ENCODE data around the gene CHST9.

CHST9 gene

DNA sequence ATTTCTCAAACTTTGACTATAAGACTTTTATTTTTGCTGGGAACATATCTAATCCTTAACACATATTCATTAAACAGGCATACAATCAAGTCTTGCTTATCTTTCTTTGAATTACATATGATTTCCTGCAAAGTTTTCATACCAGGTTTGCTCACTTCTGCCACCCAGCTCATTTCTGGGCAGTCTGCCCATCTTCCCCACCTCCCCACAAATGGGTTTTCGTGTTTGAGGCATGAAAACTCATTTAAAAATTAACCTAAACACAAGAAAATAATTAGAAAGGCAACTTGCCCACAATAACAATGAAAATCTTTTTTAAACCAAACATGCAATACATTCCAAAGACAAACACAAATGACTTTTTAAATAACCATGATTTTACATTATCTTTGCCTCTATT is 3.4 kb downstream of the CHST9 start:
- no peak overlapping the region for H2AFZ ChIP-seq (ENCODE audit: low read depth, low read length)
- no peak overlapping the region for H3K9ac ChIP-seq (ENCODE audit: low read length)
- H3K27me3 ChIP-seq (ENCODE audit: low read depth, low read length) = no peaks in the 10 kb centered on the region

GRCh38 chr18:27178424-27178823 is 6.7 kb downstream of the CHST9 start:
- Histone ChIP-seq H3K4me1 (ENCODE audit: low read length) (no peaks in the 10 kb centered on the region), H3K4me2 (ENCODE audit: low read length) (no peak overlapping the region), H4K20me1 (ENCODE audit: insufficient read depth, low read length) (no peaks in the 10 kb centered on the region), H3K4me3 (ENCODE audit: low read length) (no peak overlapping the region), H3K27ac (ENCODE audit: low read length) (no peak overlapping the region), H3K9ac (ENCODE audit: low read length) (no peak overlapping the region), H3K36me3 (replicated peaks; ENCODE audit: low read depth, low read length) (no peaks in the 10 kb centered on the region), H3K27me3 (ENCODE audit: low read depth, low read length) (no peaks in the 10 kb centered on the region), H3K79me2 (ENCODE audit: low read length) (no peaks in the 10 kb centered on the region), H2AFZ (ENCODE audit: low read depth, low read length) (no peak overlapping the region), H3K9me3 (ENCODE audit: insufficient read depth, low read length) (no peaks in the 10 kb centered on the region)
- no peak for TF ChIP-seq EZH2phosphoT487 (IDR thresholded peaks at IDR 0.05; ENCODE audit: low read depth)
- TF ChIP-seq, protein P1, sequence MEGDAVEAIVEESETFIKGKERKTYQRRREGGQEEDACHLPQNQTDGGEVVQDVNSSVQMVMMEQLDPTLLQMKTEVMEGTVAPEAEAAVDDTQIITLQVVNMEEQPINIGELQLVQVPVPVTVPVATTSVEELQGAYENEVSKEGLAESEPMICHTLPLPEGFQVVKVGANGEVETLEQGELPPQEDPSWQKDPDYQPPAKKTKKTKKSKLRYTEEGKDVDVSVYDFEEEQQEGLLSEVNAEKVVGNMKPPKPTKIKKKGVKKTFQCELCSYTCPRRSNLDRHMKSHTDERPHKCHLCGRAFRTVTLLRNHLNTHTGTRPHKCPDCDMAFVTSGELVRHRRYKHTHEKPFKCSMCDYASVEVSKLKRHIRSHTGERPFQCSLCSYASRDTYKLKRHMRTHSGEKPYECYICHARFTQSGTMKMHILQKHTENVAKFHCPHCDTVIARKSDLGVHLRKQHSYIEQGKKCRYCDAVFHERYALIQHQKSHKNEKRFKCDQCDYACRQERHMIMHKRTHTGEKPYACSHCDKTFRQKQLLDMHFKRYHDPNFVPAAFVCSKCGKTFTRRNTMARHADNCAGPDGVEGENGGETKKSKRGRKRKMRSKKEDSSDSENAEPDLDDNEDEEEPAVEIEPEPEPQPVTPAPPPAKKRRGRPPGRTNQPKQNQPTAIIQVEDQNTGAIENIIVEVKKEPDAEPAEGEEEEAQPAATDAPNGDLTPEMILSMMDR (IDR thresholded peaks at IDR 0.05; ENCODE audit: low read depth, low read length) = no peak

More for the DNA sequence above, 3.4 kb downstream of the CHST9 start:
- Histone ChIP-seq H3K27ac (ENCODE audit: low read length) (no peak overlapping the region), H3K9me3 (ENCODE audit: insufficient read depth, low read length) (no peaks in the 10 kb centered on the region), H3K4me3 (ENCODE audit: low read length) (no peak overlapping the region), H4K20me1 (ENCODE audit: insufficient read depth, low read length) (no peaks in the 10 kb centered on the region), H3K4me1 (ENCODE audit: low read length) (no peaks in the 10 kb centered on the region), H3K79me2 (ENCODE audit: low read length) (no peaks in the 10 kb centered on the region), H3K4me2 (ENCODE audit: low read length) (no peak overlapping the region), H3K36me3 (replicated peaks; ENCODE audit: low read depth, low read length) (no peaks in the 10 kb centered on the region)
- TF ChIP-seq, protein P1 (IDR thresholded peaks at IDR 0.05; ENCODE audit: low read depth, low read length) = no peak
- no peak for TF ChIP-seq EZH2phosphoT487 (IDR thresholded peaks at IDR 0.05; ENCODE audit: low read depth)

GRCh38 chr18:27175914-27176313 is 9.2 kb downstream of the CHST9 start:
- TF ChIP-seq, protein P1 (IDR thresholded peaks at IDR 0.05; ENCODE audit: low read depth, low read length) = no peak
- TF ChIP-seq EZH2phosphoT487 (IDR thresholded peaks at IDR 0.05; ENCODE audit: low read depth) = no peak
- no peaks in the 10 kb centered on the region for H4K20me1 ChIP-seq (ENCODE audit: insufficient read depth, low read length)
- H3K4me1 ChIP-seq (ENCODE audit: low read length) = no peaks in the 10 kb centered on the region
- no peaks in the 10 kb centered on the region for H3K27me3 ChIP-seq (ENCODE audit: low read depth, low read length)
- no peak overlapping the region for H3K4me2 ChIP-seq (ENCODE audit: low read length)
- no peaks in the 10 kb centered on the region for H3K36me3 ChIP-seq (replicated peaks; ENCODE audit: low read depth, low read length)
- H3K9ac ChIP-seq (ENCODE audit: low read length) = no peak overlapping the region
- H3K9me3 ChIP-seq (ENCODE audit: insufficient read depth, low read length) = no peaks in the 10 kb centered on the region
- no peak overlapping the region for H2AFZ ChIP-seq (ENCODE audit: low read depth, low read length)
- no peaks in the 10 kb centered on the region for H3K79me2 ChIP-seq (ENCODE audit: low read length)
- H3K27ac ChIP-seq (ENCODE audit: low read length) = no peak overlapping the region
- H3K4me3 ChIP-seq (ENCODE audit: low read length) = no peak overlapping the region

GRCh38 chr18:27175245-27175644 is 9.9 kb downstream of the CHST9 start:
- Histone ChIP-seq H3K4me1 (ENCODE audit: low read length) (no peaks in the 10 kb centered on the region), H3K27me3 (ENCODE audit: low read depth, low read length) (no peaks in the 10 kb centered on the region), H3K4me2 (ENCODE audit: low read length) (no peak overlapping the region), H3K9ac (ENCODE audit: low read length) (no peak overlapping the region), H3K36me3 (replicated peaks; ENCODE audit: low read depth, low read length) (no peaks in the 10 kb centered on the region), H2AFZ (ENCODE audit: low read depth, low read length) (no peak overlapping the region), H4K20me1 (ENCODE audit: insufficient read depth, low read length) (no peaks in the 10 kb centered on the region), H3K9me3 (ENCODE audit: insufficient read depth, low read length) (no peaks in the 10 kb centered on the region), H3K27ac (ENCODE audit: low read length) (no peak overlapping the region), H3K4me3 (ENCODE audit: low read length) (no peak overlapping the region), H3K79me2 (ENCODE audit: low read length) (no peaks in the 10 kb centered on the region)
- TF ChIP-seq EZH2phosphoT487 (IDR thresholded peaks at IDR 0.05; ENCODE audit: low read depth) = no peak
- TF ChIP-seq, protein P1 (IDR thresholded peaks at IDR 0.05; ENCODE audit: low read depth, low read length) = no peak

Measured in OCI-LY3 (cell line).